ENCODE data around the gene TSBP1.

GRCh38 chr6:32416036-32416435 is 44.3 kb upstream of the TSBP1 start:
- TF ChIP-seq ZSCAN9 (CRISPR knock-in tag; IDR thresholded peaks at IDR 0.05; ENCODE audit: borderline replicate concordance) (no peak), HCFC1 (IDR thresholded peaks at IDR 0.05; ENCODE audit: low read depth, low read length) (no peak)

Measured in HepG2 (cell line).